ENCODE measurements around the gene CPAMD8.
"Not testable (repeated sequence)": the region's sequence is repeated elsewhere in the genome, so short reads cannot be mapped to it uniquely, and the experiment has no call there.

CPAMD8 gene

DNA sequence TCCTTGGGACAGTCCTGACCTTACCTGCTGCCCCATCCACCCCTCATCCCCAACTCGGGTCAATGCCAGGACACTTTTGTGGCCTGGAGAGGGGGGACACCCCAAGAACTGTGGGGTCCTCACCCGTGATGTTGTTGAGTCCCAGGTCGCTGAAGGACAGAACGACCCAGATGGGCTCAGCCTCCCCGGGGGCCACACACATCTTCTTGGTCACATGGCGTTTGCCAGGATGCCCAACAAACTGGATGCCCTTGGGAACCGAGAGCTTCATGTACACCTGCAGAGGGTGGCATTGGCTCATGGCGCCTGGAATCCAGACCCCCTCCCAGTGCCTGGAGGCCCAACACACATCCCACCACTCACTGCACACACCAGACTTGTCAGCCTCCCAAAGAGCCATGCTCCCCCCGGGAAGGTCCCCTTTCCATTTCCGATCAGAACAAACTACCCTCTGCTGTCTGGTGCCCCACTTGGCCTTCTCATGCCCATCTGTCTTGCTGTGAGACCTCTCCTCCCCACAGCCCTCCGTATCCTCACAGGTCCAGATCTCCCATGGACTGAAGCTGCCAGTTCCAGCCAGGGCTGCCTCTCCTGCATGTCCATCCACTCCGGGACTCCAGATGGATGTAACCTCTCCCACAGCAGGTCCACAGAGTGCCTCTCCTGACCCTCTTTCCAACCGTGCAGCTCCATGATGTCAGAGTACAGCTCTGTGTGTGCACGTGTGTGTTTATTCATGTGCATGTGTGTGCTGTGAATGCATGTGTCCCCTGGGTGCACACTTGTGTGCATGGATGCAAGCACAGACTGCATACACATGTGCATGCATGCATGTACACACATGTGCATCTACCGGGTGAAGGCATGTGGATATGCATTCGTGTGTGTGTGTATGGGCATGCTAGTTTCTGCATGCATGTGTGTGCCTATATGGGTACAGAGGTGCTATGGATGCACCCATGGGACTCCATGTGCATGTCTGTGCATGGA lies 79.4 kb downstream of the CPAMD8 start:
- no peak for DNase-seq (ENCODE audit: low spot score)

DNA sequence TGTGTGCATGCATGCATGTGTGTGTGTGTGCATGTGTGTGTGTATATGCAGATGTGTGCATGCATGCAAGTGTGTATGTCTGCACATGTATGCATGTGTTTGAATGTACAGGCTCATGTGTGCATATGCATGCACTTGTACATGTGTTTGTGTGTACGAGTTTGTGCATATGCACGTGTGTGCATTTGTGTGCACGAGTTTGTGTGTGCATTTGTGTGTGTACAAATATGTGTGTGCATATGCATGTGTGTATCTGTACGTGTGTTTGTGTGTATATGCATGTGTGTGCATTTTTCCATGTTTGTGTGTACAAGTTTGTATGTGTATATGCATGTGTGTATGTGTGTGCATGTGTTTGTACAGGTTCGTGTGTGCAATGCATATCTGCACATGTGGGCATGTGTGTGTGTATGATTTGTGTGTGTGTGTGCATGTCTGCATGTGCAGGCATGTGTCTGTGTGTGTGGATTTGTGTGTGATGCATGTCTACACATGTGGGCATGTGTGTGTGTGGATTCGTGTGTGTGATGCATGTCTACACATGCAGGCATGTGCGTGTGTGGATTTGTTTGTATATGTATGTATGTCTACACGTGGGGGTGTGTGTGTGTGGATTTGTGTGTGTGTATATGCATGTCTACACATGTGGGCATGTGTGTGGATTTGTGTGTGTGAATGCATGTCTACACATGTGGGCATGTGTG lies 80.7 kb downstream of the CPAMD8 start:
- no peak for DNase-seq (ENCODE audit: low spot score)

DNA sequence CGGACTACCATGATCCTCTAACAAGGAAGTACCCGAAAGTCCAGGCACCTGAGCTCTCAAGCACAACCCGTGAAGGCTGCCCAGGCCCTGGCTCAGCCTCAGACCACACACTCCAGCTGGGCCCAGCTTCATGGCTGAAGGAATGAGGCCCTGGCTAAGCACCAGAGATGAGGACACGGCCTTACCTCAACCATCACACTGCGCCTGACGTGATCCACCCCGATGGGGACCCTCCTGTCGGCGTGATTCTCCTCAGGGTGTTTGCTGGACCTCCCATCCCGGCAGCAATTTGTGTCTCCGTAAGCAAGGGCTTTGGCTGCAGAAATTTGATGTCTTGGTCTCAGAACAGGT lies 81.3 kb downstream of the CPAMD8 start:
- DNase-seq (ENCODE audit: low spot score) = no peak

GRCh38 chr19:16944626-16945363 lies 81.8 kb downstream of the CPAMD8 start:
- no peak for DNase-seq (ENCODE audit: low spot score)

- DNase-seq (ENCODE audit: low spot score) = no peak
Observed at GRCh38 chr19:16943942-16944625, 82.5 kb downstream of the CPAMD8 start.

- DNase-seq (ENCODE audit: low spot score) = not testable (repeated sequence)
Observed at GRCh38 chr19:16943090-16943489, 83.5 kb downstream of the CPAMD8 start.

GRCh38 chr19:16942583-16942982 lies 84.0 kb downstream of the CPAMD8 start:
- DNase-seq (ENCODE audit: low spot score) = no peak

- no peak for DNase-seq (ENCODE audit: low spot score)
Observed at GRCh38 chr19:16940626-16941025, 86.0 kb downstream of the CPAMD8 start.

DNA sequence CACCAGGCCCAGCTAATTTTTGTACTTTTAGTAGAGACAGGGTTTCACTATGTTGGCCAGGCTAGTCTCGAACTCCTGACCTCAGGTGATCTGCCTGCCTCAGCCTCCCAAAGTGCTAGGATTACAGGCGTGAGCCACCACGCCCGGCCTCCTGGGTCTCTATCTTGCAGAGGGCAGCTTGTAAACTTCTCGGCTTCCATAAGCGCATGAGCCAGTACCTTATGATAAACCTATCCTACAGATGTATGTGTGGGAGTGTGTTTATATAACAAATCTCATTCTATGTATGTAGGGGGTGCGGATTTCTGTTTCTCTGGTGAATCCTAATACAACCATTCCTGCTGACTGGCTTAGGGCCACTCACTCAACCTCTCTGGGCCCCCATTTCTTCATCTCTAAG lies 86.5 kb downstream of the CPAMD8 start:
- not testable (repeated sequence) for DNase-seq (ENCODE audit: low spot score)

GRCh38 chr19:16938211-16938610 lies 88.4 kb downstream of the CPAMD8 start:
- DNase-seq (ENCODE audit: low spot score) = no peak

GRCh38 chr19:16937796-16938195 lies 88.8 kb downstream of the CPAMD8 start:
- DNase-seq (ENCODE audit: low spot score) = not testable (repeated sequence)

- DNase-seq (ENCODE audit: low spot score) = no peak
Observed at GRCh38 chr19:16936901-16937300, 89.7 kb downstream of the CPAMD8 start.

- no peak for DNase-seq (ENCODE audit: low spot score)
Observed at GRCh38 chr19:16934489-16934888, 92.1 kb downstream of the CPAMD8 start.

DNA sequence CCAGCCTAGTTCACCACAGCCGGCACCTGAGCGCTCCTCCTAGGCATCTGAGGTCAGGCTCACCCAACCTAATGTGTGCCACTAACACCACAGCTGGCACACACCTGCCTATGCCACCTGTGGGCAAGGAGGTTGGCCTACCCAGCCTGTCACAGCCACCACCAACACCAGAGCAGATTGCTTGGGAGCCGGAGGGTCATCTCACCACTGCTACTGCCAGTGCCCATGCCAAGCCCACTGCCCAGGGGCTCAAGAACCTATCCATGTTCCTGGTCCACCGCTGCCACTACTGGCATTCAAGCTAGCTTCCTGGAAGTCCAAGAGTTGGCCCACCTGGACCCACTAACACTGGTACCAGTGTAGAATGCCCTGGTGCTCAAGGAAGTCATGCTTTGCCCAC lies 95.3 kb downstream of the CPAMD8 start:
- DNase-seq (ENCODE audit: low spot score) = no peak

DNA sequence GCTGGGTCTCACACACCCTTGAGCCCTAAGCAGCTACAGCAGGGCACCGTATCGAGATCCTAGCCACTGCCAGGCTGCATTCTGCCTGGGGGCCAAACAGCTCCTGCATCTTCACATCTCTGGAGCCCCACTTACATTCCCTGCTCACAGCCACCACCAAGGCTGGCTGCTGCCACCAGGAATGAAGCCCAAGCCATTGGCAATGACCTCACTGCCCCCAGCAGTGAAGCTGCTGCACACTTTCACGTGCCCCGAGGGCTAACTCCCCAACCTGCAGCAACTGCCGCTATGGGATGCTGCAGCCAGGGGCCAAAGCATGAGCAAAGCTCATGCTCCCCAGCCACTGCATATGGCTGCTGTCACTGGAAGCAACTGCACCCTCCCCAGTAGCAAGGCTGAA lies 95.9 kb downstream of the CPAMD8 start:
- no peak for DNase-seq (ENCODE audit: low spot score)

DNA sequence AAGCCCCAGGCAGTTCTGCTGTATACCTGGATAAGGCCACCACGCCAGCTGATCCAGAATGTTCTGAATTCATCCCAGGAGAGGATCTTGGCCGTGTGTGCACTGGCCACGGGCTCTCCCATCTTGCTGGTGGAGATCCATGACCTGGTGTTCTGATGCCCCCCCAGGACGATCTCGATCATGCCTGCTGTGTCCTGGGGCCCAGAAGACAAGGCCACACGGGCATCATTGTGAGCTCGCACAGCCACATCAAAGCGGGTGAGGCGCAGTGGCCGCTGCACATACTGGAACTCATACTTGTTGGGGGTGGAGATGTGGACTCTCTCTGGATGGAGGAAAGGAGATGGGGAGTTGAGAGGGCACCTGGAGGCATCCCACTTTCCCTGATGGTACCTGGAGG lies 97.7 kb downstream of the CPAMD8 start:
- DNase-seq (ENCODE audit: low spot score) = no peak

GRCh38 chr19:16928351-16928750 lies 98.3 kb downstream of the CPAMD8 start:
- DNase-seq (ENCODE audit: low spot score) = no peak

- DNase-seq (ENCODE audit: low spot score) = no peak
Observed at GRCh38 chr19:16927883-16928282, 98.7 kb downstream of the CPAMD8 start.

DNA sequence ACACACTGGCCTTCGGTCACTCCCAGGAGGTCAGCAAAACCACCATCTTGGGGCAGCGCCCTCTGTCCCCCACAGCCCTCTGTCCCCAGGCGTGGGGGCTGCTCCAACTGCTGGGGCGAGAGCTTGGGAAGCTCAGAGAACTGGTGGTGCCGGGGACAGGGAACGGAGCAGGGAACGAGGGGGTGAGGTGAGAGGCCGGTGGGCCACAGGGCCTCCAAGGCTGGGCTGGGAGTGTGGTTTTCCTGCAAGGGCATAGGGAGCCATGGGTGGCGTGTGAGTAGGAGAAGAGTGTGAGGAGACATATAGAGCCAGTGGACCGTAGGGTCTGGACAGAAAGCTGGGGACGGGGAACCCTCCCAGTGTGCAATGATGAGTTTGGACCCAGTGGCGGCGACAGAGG lies 103.7 kb downstream of the CPAMD8 start:
- no peak for DNase-seq (ENCODE audit: low spot score)

GRCh38 chr19:16922592-16922934 lies 104.0 kb downstream of the CPAMD8 start:
- DNase-seq (ENCODE audit: low spot score) = no peak

DNA sequence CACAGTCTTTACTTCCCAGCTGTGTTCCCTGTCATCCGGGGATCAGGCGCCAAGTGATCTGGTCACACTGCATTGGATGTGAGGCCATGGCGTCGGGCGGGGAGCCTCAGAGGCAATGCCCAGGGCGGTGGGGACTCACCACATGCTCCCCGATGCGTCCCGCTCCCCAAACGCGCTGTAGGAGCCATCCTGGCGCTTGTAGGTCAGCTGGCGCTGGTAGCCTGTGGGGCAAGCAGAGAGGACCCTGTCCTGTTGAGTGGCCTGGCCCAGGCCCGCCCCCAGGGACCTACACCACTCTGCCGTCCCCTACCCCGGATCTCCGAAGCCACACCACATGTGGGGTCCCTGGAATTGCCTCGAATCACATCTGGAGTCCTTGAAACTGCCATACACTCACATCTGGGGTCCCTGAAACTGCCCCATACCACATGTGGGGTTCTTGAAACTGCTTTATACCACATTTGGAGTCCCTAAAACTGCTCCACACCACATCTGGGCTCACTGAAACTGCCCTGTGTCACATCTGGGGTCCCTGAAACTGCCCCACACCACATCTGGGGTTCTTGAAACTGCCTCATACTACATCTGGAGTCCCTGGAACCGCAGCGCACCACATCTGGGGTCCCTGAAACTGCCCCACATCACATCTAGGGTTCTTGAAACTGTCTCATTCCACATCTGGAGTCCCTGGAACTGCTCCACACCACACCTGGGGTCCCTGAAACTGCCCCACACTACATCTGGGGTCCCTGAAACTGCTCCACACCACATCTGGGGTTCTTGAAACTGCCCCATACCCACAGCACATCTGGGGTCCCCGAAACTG lies 104.6 kb downstream of the CPAMD8 start:
- no peak for DNase-seq (ENCODE audit: low spot score)

Measured in hematopoietic multipotent progenitor cell treated with erythropoietin and hydrocortisone succinate and interleukin-3 and kit ligand, for 17 days (in vitro differentiated cells).